HG03196 (cell line): Measurements from ENCODE around the gene CDT1.
A peak's percentile ranks its signal among the peaks of the same experiment; 100 is the strongest.

Experiments used
- ATAC-seq: cut with Tn5 transposase; IDR thresholded peaks from one replicate; pipeline ENCODE4 v1.9.1; 2021; ENCODE audit not compliant: unreplicated experiment

The CDT1 gene

GRCh38 chr16:88804173-88804551, 573 bp downstream of the CDT1 start:
- ATAC-seq, result no peak

GRCh38 chr16:88804552-88805339, 1.2 kb downstream of the CDT1 start:
- no peak for ATAC-seq

GRCh38 chr16:88805340-88805715, 1.7 kb downstream of the CDT1 start:
- no peak for ATAC-seq

GRCh38 chr16:88805887-88806393, 2.4 kb downstream of the CDT1 start:
- no peak for ATAC-seq

GRCh38 chr16:88806491-88807111, 3.0 kb downstream of the CDT1 start:
- no peak for ATAC-seq

- no peak for ATAC-seq
These were observed 3.6 kb downstream of the CDT1 start for GRCh38 chr16:88807142-88807625.

GRCh38 chr16:88807626-88808453, 4.3 kb downstream of the CDT1 start:
- no peak for ATAC-seq

GRCh38 chr16:88809068-88809675, 5.6 kb downstream of the CDT1 start:
- no peak for ATAC-seq

GRCh38 chr16:88809676-88810165, 6.1 kb downstream of the CDT1 start:
- ATAC-seq, result no peak

- ATAC-seq, result no peak
These were observed 6.8 kb downstream of the CDT1 start for GRCh38 chr16:88810166-88810911.

- ATAC-seq, result peak; percentile 42
These were observed 7.6 kb downstream of the CDT1 start for GRCh38 chr16:88810912-88811768.

- peak; percentile 48 for ATAC-seq
These were observed 8.4 kb downstream of the CDT1 start, which contains the start of gene APRT for GRCh38 chr16:88811769-88812512. Gene APRT, minus strand, starts transcription at chr16:88811928. Its CDS starts 29 bp downstream, at chr16:88811899.

GRCh38 chr16:88812513-88813268, 9.1 kb downstream of the CDT1 start:
- ATAC-seq, result no peak

GRCh38 chr16:88813269-88814143, 9.9 kb downstream of the CDT1 start:
- no peak for ATAC-seq

- no peak for ATAC-seq
These were observed 10.5 kb downstream of the CDT1 start for GRCh38 chr16:88814144-88814502.

- no peak for ATAC-seq
These were observed 11.6 kb downstream of the CDT1 start for GRCh38 chr16:88815227-88815626.
